GM12878 (cell line): Measurements from ENCODE around the gene E2F1.

Experiments used
- CBX5 ChIP-seq: sonication (generic); IDR thresholded peaks from 2 replicates; pipeline ENCODE4 v1.6.1; 2016; ENCODE audit warnings: low read depth, moderate library complexity, mild to moderate bottlenecking, inconsistent platforms
- CEBPB ChIP-seq, 2 experiments: fragments of 150-350 bp in 1 of 2; IDR thresholded peaks; 2 replicates each; pipeline ENCODE4 v1.6.1; 2012 to 2014; ENCODE audit warnings: low read depth in 2 of 2, low read length in 2 of 2, borderline replicate concordance in 1 of 2, inconsistent platforms in 1 of 2
- CHD1 ChIP-seq: IDR thresholded peaks from 2 replicates; pipeline ENCODE4 v1.6.1; 2012; ENCODE audit warnings: low read depth, low read length, improper control_type of control experiment
- NBN ChIP-seq: fragments of 450-650 bp; IDR thresholded peaks from 2 replicates; pipeline ENCODE4 v1.6.1; 2016
- PAX5 ChIP-seq: IDR thresholded peaks from 2 replicates; pipeline ENCODE4 v1.6.1; 2011; ENCODE audit warnings: low read depth, low read length, borderline replicate concordance
- RAD21 ChIP-seq: IDR thresholded peaks from 2 replicates; pipeline ENCODE4 v1.6.1; 2011; ENCODE audit warnings: mild to moderate bottlenecking, low read depth, low read length, moderate library complexity; ENCODE audit not compliant: insufficient read depth
- TAF1 ChIP-seq: IDR thresholded peaks from 2 replicates; pipeline ENCODE4 v1.6.1; 2011; ENCODE audit warnings: mild to moderate bottlenecking, low read depth, low read length, borderline replicate concordance
- TF ChIP-seq, protein P1 (sequence below), 3 experiments: IDR thresholded peaks in 2 of 3; conservative IDR thresholded peaks in 1 of 3; 2 replicates each; pipeline ENCODE4 v1.5.1; 2011; ENCODE audit warnings: low read depth in 3 of 3, low read length in 3 of 3, mild to moderate bottlenecking in 3 of 3, control low read depth in 2 of 3, moderate library complexity in 2 of 3, inconsistent platforms in 1 of 3, mixed read lengths in 1 of 3; ENCODE audit not compliant: control insufficient read depth in 2 of 3, insufficient read depth in 1 of 3; ENCODE audit errors: extremely low read depth in 1 of 3
- TF ChIP-seq, protein P2 (sequence below): fragments of 450-650 bp; formaldehyde crosslinking; IDR thresholded peaks from 2 replicates; pipeline ENCODE4 v1.4.0; 2020; ENCODE audit warnings: mild to moderate bottlenecking, moderate library complexity
- TF ChIP-seq, protein P3 (sequence below): fragments of 450-650 bp; formaldehyde crosslinking; IDR thresholded peaks from 2 replicates; pipeline ENCODE4 v1.5.0; 2022; ENCODE audit warnings: mild to moderate bottlenecking, missing genetic modification characterization
- TF ChIP-seq, protein P4 (sequence below): IDR thresholded peaks from 2 replicates; pipeline ENCODE4 v1.6.1; 2012; ENCODE audit warnings: low read depth, low read length, improper control_type of control experiment
- TF ChIP-seq, protein P5 (sequence below): fragments of 150-350 bp; IDR thresholded peaks from 2 replicates; pipeline ENCODE4 v1.6.1; 2016; ENCODE audit warnings: low read depth, low read length
- TF ChIP-seq, protein P6 (sequence below): fragments of 450-650 bp; IDR thresholded peaks from 2 replicates; pipeline ENCODE4 v1.6.1; 2017; ENCODE audit warnings: mild to moderate bottlenecking

DNA sequence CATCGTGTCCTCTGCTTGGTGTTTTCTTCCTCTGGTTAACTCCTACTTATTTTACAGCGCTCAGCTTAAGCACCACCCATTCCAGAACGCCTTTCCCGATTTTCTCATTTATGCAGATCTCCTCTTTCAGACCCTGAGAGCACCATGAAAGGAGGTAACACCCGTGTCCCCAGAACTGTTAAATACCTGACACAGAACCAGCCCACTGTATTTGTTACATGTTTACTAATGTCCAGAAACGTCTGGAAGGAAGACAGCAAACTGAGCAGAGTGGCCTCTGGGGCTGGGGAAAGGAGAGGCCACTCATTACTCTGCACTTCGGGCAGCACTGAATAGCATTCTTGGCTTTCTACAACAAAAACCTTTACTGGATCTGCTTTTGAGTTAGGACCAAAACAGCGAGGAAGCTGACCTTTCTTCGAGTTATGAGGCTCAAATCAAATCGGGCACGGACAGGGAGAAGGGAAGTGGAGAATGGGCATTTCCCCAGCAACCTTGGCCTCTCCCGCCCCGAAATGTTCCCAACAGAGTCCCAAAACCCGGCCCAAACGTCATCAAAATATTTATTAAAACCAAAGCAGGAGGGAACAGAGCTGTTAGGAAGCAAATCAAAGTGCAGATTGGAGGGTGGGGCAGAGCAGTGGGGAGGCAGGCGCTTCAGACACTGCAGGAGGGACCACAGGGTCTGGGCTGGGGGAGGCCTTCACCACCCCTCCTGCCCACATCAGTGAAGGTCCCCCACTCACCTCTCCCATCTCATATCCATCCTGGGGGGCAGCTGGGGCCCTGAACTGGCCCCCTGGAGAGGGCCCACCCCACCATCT is 10.8 kb downstream of the E2F1 start:
- TF ChIP-seq, protein P1, sequence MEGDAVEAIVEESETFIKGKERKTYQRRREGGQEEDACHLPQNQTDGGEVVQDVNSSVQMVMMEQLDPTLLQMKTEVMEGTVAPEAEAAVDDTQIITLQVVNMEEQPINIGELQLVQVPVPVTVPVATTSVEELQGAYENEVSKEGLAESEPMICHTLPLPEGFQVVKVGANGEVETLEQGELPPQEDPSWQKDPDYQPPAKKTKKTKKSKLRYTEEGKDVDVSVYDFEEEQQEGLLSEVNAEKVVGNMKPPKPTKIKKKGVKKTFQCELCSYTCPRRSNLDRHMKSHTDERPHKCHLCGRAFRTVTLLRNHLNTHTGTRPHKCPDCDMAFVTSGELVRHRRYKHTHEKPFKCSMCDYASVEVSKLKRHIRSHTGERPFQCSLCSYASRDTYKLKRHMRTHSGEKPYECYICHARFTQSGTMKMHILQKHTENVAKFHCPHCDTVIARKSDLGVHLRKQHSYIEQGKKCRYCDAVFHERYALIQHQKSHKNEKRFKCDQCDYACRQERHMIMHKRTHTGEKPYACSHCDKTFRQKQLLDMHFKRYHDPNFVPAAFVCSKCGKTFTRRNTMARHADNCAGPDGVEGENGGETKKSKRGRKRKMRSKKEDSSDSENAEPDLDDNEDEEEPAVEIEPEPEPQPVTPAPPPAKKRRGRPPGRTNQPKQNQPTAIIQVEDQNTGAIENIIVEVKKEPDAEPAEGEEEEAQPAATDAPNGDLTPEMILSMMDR (IDR thresholded peaks at IDR 0.05 in 2 of 3, conservative IDR thresholded peaks at IDR 0.05 in 1 of 3; ENCODE audit: control insufficient read depth in 2 of 3, extremely low read depth in 1 of 3, insufficient read depth in 1 of 3, low read depth in 3 of 3, low read length in 3 of 3): no peak
- TF ChIP-seq, protein P2, sequence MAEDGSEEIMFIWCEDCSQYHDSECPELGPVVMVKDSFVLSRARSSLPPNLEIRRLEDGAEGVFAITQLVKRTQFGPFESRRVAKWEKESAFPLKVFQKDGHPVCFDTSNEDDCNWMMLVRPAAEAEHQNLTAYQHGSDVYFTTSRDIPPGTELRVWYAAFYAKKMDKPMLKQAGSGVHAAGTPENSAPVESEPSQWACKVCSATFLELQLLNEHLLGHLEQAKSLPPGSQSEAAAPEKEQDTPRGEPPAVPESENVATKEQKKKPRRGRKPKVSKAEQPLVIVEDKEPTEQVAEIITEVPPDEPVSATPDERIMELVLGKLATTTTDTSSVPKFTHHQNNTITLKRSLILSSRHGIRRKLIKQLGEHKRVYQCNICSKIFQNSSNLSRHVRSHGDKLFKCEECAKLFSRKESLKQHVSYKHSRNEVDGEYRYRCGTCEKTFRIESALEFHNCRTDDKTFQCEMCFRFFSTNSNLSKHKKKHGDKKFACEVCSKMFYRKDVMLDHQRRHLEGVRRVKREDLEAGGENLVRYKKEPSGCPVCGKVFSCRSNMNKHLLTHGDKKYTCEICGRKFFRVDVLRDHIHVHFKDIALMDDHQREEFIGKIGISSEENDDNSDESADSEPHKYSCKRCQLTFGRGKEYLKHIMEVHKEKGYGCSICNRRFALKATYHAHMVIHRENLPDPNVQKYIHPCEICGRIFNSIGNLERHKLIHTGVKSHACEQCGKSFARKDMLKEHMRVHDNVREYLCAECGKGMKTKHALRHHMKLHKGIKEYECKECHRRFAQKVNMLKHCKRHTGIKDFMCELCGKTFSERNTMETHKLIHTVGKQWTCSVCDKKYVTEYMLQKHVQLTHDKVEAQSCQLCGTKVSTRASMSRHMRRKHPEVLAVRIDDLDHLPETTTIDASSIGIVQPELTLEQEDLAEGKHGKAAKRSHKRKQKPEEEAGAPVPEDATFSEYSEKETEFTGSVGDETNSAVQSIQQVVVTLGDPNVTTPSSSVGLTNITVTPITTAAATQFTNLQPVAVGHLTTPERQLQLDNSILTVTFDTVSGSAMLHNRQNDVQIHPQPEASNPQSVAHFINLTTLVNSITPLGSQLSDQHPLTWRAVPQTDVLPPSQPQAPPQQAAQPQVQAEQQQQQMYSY: no peak
- TF ChIP-seq, protein P3, sequence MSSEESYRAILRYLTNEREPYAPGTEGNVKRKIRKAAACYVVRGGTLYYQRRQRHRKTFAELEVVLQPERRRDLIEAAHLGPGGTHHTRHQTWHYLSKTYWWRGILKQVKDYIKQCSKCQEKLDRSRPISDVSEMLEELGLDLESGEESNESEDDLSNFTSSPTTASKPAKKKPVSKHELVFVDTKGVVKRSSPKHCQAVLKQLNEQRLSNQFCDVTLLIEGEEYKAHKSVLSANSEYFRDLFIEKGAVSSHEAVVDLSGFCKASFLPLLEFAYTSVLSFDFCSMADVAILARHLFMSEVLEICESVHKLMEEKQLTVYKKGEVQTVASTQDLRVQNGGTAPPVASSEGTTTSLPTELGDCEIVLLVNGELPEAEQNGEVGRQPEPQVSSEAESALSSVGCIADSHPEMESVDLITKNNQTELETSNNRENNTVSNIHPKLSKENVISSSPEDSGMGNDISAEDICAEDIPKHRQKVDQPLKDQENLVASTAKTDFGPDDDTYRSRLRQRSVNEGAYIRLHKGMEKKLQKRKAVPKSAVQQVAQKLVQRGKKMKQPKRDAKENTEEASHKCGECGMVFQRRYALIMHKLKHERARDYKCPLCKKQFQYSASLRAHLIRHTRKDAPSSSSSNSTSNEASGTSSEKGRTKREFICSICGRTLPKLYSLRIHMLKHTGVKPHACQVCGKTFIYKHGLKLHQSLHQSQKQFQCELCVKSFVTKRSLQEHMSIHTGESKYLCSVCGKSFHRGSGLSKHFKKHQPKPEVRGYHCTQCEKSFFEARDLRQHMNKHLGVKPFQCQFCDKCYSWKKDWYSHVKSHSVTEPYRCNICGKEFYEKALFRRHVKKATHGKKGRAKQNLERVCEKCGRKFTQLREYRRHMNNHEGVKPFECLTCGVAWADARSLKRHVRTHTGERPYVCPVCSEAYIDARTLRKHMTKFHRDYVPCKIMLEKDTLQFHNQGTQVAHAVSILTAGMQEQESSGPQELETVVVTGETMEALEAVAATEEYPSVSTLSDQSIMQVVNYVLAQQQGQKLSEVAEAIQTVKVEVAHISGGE (CRISPR knock-in tag): no peak
- TF ChIP-seq RAD21 (no peak), TAF1 (no peak), CHD1 (no peak), CEBPB (IDR thresholded peaks at IDR 0.05; ENCODE audit: borderline replicate concordance in 1 of 2, low read depth in 2 of 2, low read length in 2 of 2) (no peak), NBN (no peak), PAX5 (no peak), CBX5 (no peak)
- TF ChIP-seq, protein P4, sequence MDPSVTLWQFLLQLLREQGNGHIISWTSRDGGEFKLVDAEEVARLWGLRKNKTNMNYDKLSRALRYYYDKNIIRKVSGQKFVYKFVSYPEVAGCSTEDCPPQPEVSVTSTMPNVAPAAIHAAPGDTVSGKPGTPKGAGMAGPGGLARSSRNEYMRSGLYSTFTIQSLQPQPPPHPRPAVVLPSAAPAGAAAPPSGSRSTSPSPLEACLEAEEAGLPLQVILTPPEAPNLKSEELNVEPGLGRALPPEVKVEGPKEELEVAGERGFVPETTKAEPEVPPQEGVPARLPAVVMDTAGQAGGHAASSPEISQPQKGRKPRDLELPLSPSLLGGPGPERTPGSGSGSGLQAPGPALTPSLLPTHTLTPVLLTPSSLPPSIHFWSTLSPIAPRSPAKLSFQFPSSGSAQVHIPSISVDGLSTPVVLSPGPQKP: no peak
- TF ChIP-seq, protein P5, sequence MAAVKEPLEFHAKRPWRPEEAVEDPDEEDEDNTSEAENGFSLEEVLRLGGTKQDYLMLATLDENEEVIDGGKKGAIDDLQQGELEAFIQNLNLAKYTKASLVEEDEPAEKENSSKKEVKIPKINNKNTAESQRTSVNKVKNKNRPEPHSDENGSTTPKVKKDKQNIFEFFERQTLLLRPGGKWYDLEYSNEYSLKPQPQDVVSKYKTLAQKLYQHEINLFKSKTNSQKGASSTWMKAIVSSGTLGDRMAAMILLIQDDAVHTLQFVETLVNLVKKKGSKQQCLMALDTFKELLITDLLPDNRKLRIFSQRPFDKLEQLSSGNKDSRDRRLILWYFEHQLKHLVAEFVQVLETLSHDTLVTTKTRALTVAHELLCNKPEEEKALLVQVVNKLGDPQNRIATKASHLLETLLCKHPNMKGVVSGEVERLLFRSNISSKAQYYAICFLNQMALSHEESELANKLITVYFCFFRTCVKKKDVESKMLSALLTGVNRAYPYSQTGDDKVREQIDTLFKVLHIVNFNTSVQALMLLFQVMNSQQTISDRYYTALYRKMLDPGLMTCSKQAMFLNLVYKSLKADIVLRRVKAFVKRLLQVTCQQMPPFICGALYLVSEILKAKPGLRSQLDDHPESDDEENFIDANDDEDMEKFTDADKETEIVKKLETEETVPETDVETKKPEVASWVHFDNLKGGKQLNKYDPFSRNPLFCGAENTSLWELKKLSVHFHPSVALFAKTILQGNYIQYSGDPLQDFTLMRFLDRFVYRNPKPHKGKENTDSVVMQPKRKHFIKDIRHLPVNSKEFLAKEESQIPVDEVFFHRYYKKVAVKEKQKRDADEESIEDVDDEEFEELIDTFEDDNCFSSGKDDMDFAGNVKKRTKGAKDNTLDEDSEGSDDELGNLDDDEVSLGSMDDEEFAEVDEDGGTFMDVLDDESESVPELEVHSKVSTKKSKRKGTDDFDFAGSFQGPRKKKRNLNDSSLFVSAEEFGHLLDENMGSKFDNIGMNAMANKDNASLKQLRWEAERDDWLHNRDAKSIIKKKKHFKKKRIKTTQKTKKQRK: no peak
- TF ChIP-seq, protein P6, sequence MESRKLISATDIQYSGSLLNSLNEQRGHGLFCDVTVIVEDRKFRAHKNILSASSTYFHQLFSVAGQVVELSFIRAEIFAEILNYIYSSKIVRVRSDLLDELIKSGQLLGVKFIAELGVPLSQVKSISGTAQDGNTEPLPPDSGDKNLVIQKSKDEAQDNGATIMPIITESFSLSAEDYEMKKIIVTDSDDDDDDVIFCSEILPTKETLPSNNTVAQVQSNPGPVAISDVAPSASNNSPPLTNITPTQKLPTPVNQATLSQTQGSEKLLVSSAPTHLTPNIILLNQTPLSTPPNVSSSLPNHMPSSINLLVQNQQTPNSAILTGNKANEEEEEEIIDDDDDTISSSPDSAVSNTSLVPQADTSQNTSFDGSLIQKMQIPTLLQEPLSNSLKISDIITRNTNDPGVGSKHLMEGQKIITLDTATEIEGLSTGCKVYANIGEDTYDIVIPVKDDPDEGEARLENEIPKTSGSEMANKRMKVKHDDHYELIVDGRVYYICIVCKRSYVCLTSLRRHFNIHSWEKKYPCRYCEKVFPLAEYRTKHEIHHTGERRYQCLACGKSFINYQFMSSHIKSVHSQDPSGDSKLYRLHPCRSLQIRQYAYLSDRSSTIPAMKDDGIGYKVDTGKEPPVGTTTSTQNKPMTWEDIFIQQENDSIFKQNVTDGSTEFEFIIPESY: no peak
